Stimulated activated CD8-positive, alpha-beta memory T cell treated with anti-CD3 and anti-CD28 coated beads, Interleukin-12 subunit alpha, Interleukin-12 subunit beta, amount 100 ng/mL, for 1 hour (primary cell): ENCODE data around the gene TTC9B.

Experiments used
- DNase-seq: peaks from one replicate; pipeline ENCODE4 v3.0.0-alpha.2; 2020; ENCODE audit warnings: low read depth

TTC9B gene

GRCh38 chr19:40247735-40248262 lies 29.6 kb upstream of the TTC9B start:
- no peak for DNase-seq

GRCh38 chr19:40247178-40247577 lies 29.0 kb upstream of the TTC9B start:
- no peak for DNase-seq

- DNase-seq: no peak
Measured at GRCh38 chr19:40246292-40247073, 28.3 kb upstream of the TTC9B start.

- DNase-seq: no peak
Measured at GRCh38 chr19:40245506-40246128, 27.4 kb upstream of the TTC9B start.

- DNase-seq: no peak
Measured at GRCh38 chr19:40244579-40245317, 26.6 kb upstream of the TTC9B start.

- no peak for DNase-seq
Measured at GRCh38 chr19:40243181-40243580, 25.0 kb upstream of the TTC9B start.

GRCh38 chr19:40242480-40242879 lies 24.3 kb upstream of the TTC9B start:
- DNase-seq: no peak

GRCh38 chr19:40241809-40242384 lies 23.7 kb upstream of the TTC9B start:
- no peak for DNase-seq

- DNase-seq: no peak
Measured at GRCh38 chr19:40241125-40241808, 23.1 kb upstream of the TTC9B start.

- DNase-seq: no peak
Measured at GRCh38 chr19:40240332-40240731, 22.1 kb upstream of the TTC9B start.

GRCh38 chr19:40239415-40240226 lies 21.4 kb upstream of the TTC9B start:
- no peak for DNase-seq

- DNase-seq: no peak
Measured at GRCh38 chr19:40238775-40239174, 20.6 kb upstream of the TTC9B start.

GRCh38 chr19:40237791-40238190 lies 19.6 kb upstream of the TTC9B start:
- no peak for DNase-seq

- no peak for DNase-seq
Measured at GRCh38 chr19:40236366-40236765, 18.2 kb upstream of the TTC9B start.

- DNase-seq: no peak
Measured at GRCh38 chr19:40236026-40236355, 17.8 kb upstream of the TTC9B start.

- DNase-seq: no peak
Measured at GRCh38 chr19:40235238-40236025, 17.2 kb upstream of the TTC9B start.

- no peak for DNase-seq
Measured at GRCh38 chr19:40234429-40235237, 16.4 kb upstream of the TTC9B start.

- DNase-seq: no peak
Measured at GRCh38 chr19:40233811-40234389, 15.7 kb upstream of the TTC9B start.
